ENCODE measurements around the gene CAMTA1. TPM values are rescaled to one million over a fixed set of nuclear protein-coding genes. Genes with fewer than 3 reads are reported as not detected.

CAMTA1 gene
- total RNA-seq, 6 experiments from 2014 or later, result 78.1 to 96.6 (median 86.1) TPM

DNA sequence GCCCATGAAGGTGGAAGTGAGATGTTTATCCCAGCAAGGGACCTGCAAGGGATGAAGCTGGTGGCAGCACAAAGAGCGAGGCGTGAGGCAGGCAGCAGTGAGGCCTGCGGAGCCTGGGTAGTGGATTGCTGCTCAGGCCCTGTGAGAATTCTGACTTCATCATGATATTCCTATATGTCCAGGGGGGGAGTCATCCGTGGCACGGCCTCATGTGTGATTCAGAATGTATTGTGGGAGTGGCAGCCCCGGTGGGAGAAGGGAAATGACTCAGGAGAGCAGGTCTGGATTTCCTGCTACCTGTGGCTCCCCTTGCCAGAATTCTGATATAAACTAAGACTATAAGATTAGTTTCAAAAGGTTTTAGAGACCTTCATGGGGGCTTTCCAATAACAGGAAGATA is 240.9 kb downstream of the CAMTA1 start:
- Mint-ChIP-seq H3K4me3 (no peak overlapping the region), H3K27ac (no peak overlapping the region), H3K4me1 (ENCODE audit: low read depth) (no peaks in the 10 kb centered on the region), H3K9me3 (no peaks in the 10 kb centered on the region), H3K36me3 (ENCODE audit: low read depth) (no peaks in the 10 kb centered on the region), H3K27me3 (ENCODE audit: insufficient read depth) (peaks cover 34% of the 10 kb centered on the region)
- no peak for DNase-seq
- TF ChIP-seq, protein P1, sequence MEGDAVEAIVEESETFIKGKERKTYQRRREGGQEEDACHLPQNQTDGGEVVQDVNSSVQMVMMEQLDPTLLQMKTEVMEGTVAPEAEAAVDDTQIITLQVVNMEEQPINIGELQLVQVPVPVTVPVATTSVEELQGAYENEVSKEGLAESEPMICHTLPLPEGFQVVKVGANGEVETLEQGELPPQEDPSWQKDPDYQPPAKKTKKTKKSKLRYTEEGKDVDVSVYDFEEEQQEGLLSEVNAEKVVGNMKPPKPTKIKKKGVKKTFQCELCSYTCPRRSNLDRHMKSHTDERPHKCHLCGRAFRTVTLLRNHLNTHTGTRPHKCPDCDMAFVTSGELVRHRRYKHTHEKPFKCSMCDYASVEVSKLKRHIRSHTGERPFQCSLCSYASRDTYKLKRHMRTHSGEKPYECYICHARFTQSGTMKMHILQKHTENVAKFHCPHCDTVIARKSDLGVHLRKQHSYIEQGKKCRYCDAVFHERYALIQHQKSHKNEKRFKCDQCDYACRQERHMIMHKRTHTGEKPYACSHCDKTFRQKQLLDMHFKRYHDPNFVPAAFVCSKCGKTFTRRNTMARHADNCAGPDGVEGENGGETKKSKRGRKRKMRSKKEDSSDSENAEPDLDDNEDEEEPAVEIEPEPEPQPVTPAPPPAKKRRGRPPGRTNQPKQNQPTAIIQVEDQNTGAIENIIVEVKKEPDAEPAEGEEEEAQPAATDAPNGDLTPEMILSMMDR (IDR thresholded peaks at IDR 0.05), result no peak

DNA sequence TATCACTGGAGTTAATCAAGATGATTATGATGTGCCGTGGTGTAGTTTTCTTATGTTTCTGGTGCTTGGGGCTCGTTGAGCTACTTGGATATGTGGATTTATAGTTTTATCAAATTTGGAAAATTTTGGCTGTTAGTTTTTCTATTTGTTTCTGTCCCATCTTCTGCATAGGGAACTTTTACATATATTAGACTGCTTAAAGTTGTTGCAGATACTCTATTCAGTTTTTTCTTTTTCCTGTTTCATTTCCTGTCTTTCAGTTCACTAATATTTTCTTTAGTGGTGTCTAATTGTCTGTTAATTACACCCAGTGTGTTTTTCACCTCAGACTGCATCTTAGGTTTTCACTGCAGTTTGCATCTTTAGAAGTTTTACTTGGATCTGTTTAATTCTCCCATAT is 247.7 kb downstream of the CAMTA1 start:
- DNase-seq, result no peak
- H3K4me3 Mint-ChIP-seq, result no peak overlapping the region
- H3K27ac Mint-ChIP-seq, result no peak overlapping the region
- TF ChIP-seq, protein P1 (IDR thresholded peaks at IDR 0.05), result no peak
- H3K9me3 Mint-ChIP-seq, result peaks cover 16% of the 10 kb centered on the region
- peaks cover 13% of the 10 kb centered on the region for H3K27me3 Mint-ChIP-seq (ENCODE audit: insufficient read depth)
- no peaks in the 10 kb centered on the region; the same call in 1 of the 2 replicates for H3K36me3 Mint-ChIP-seq (ENCODE audit: low read depth)
- no peaks in the 10 kb centered on the region for H3K4me1 Mint-ChIP-seq (ENCODE audit: low read depth)

DNA sequence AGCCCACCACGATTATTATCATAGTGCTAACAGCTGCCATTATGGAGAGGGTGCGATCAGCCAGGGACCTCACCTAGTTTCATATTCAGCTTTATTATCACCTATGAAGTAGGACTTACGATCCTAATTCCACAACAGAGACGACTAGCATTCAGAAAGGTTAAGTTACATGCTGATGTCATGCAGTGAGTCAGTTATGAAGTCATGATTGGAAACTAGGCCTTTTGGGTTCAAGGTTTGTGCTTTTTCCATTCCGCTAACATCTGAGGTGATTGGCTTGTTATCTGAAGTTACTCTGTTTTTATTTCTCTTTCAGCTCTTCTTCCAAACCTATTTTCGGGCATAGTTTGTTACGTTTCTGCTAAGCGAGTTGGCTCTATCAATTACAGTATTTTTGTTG is 251.1 kb downstream of the CAMTA1 start:
- H3K36me3 Mint-ChIP-seq (ENCODE audit: low read depth), result no peaks in the 10 kb centered on the region; the same call in 1 of the 2 replicates
- H3K4me3 Mint-ChIP-seq, result no peak overlapping the region
- peaks cover 16% of the 10 kb centered on the region for H3K9me3 Mint-ChIP-seq
- peaks cover 20% of the 10 kb centered on the region for H3K27me3 Mint-ChIP-seq (ENCODE audit: insufficient read depth)
- TF ChIP-seq, protein P1 (IDR thresholded peaks at IDR 0.05), result no peak
- H3K27ac Mint-ChIP-seq, result no peak overlapping the region
- no peaks in the 10 kb centered on the region for H3K4me1 Mint-ChIP-seq (ENCODE audit: low read depth)
- no peak for DNase-seq

DNA sequence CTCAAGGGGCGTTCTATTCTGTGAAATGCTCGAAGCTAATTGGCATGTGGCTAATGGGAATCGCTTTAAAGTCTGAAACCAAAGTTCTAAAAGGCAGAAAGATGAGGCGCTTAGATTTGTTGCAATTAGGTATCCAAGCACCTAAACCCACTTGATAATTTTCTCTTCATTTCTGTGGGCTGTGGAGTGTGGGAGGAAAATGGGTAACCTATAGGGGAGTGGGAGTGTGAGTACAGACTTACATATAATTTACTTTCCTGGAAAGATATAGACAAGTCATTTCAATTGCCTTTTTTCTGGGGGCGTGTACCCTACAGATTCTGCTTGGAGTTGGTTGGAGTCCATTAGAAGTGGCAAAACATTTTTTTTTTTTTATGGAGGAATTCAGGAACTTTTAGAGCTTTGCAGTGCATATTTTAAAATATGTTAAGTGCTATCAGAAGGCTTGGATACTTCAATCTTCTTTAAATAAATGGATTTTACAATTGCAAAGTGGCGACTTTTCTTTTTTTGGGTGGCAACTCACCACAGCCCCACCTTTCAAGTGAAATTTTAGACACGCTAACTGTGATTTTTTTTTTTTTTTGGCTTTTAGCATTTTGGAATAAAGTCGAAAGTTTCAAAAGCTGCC is 254.5 kb downstream of the CAMTA1 start:
- Mint-ChIP-seq H3K9me3 (no peaks in the 10 kb centered on the region), H3K27ac (no peak overlapping the region), H3K4me3 (no peak overlapping the region), H3K4me1 (ENCODE audit: low read depth) (no peaks in the 10 kb centered on the region), H3K36me3 (ENCODE audit: low read depth) (no peaks in the 10 kb centered on the region), H3K27me3 (ENCODE audit: insufficient read depth) (peaks cover 32% of the 10 kb centered on the region)
- TF ChIP-seq, protein P1 (IDR thresholded peaks at IDR 0.05), result no peak
- DNase-seq, result no peak

DNA sequence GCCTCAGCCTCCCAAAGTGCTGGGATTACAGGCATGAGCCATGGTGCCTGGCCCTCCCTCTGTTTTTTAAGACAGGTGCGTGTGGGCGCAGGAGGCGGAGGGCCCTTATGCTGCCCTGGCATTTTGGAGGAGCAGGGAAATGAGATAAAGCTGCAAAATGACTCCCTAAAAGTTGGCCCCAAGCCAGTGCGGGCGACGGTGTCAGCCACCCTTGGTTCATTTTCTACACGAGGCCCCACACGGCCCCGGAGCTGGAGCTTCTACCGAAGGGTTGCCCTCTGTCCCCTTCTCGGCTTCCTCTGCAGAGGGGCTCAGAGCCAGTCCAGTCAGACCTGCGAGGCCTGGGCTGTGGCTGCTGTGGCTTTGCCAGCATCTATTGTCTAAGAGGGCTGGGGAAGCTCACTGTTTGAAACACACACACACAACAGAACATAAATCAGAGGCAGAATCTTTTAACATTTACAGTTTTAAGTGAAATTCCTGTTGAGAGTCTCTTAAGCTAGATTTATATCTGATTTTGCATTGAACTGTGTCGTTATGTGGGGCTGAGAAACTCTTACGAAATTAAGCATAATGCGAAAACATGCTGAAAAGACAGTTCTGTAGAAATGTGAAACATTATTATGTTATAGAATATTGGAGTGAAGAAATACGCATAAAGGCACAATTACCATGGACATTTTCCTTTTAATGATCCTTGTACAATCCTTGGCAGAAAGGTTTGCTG is 255.9 kb downstream of the CAMTA1 start:
- H3K27ac Mint-ChIP-seq, result no peak overlapping the region
- H3K9me3 Mint-ChIP-seq, result no peaks in the 10 kb centered on the region
- DNase-seq, result no peak
- TF ChIP-seq, protein P1 (IDR thresholded peaks at IDR 0.05), result no peak
- no peaks in the 10 kb centered on the region for H3K4me1 Mint-ChIP-seq (ENCODE audit: low read depth)
- H3K27me3 Mint-ChIP-seq (ENCODE audit: insufficient read depth), result peaks cover 32% of the 10 kb centered on the region
- H3K4me3 Mint-ChIP-seq, result no peak overlapping the region
- H3K36me3 Mint-ChIP-seq (ENCODE audit: low read depth), result no peaks in the 10 kb centered on the region
